HG03135 (cell line): ENCODE measurements around the gene NRXN2.

ENCODE experiments used
- ATAC-seq: cut with Tn5 transposase; IDR thresholded peaks from one replicate; pipeline ENCODE4 v1.9.1; 2021; ENCODE audit warnings: mild to moderate bottlenecking, moderate library complexity; ENCODE audit not compliant: unreplicated experiment

NRXN2 gene

GRCh38 chr11:64744544-64745188 is 21.7 kb upstream of the NRXN2 start:
- no peak for ATAC-seq

GRCh38 chr11:64743591-64744543 is 20.9 kb upstream of the NRXN2 start, which contains the start of gene RASGRP2:
Gene RASGRP2 (minus strand): TSS chr11:64744142. CDS start chr11:64742866, 1,276 bp downstream.
- ATAC-seq: no peak

DNA sequence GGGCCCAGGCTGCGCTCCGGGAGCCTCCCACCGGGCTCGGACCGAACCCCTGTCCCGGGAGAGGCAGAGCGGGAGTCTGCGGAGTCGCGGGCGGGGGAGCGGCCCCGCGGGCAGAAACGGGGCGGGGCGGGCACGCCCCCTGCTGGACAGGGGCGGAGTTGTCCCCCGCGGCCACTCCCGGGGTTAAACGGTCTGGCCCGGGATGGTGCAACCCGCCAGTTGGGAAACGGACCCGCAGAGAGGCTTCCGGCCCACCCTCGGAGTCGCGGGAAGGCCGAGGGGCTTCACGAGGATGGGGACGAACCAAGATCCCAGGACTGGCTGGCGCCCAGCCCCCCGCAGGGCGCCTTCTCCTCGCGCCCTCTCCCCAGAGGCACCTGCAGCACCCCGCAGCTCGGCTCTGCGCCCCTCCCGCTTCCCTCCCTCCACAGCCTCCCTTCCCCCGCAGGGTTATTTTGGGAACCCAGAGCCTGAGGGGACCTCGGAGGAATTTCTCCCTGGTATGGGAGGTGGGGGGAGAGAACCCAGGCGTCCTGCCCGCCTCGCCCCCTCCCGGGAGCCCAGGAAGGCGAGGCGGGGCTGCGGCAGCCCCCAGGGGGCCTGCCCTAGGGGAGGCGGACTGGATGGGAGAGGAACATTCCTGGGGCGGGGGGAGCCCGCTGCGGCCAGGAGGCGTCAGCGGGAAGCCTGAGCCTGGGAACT is 20.0 kb upstream of the NRXN2 start:
- no peak for ATAC-seq

DNA sequence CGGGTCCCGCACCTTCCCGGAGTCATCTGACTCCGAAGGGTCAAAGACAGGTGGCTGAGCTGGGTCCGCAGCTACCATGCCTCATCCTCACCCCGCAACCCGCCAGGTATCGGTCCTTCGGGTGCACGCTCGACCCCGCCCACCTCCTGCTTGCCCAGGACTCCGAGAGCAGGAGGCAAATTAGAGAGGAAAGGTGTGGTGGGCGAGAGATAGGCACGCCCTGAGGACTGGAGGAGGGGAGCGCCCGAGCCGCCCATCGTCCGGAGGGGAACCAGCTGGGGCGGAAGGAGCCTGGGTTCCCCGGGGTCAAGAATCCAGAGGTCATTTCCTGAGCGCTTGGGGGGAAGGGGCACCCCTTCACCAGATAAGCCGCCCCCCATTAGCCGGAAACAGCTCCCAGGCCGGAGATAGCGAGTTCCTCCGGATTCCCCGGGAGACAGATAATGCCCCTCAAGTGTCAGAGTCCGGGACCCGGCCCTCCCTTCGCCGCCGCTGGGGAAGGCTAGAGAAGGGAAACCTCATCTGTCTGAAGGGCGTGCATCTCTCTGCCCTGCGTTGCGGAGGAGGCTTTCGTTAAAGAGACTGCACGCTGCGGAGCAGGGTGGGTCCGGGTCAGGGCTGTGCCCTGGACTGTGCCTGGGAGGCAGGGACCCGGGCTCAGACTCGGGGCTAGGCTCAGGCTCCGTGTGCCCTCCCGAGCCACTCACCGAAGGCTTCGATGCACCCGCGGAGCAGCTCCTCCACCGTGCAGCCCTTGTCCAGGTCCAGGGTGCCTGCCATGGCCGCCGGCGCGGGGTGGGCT is 19.3 kb upstream of the NRXN2 start:
- ATAC-seq: no peak

GRCh38 chr11:64741375-64742086 is 18.5 kb upstream of the NRXN2 start:
- ATAC-seq: no peak

DNA sequence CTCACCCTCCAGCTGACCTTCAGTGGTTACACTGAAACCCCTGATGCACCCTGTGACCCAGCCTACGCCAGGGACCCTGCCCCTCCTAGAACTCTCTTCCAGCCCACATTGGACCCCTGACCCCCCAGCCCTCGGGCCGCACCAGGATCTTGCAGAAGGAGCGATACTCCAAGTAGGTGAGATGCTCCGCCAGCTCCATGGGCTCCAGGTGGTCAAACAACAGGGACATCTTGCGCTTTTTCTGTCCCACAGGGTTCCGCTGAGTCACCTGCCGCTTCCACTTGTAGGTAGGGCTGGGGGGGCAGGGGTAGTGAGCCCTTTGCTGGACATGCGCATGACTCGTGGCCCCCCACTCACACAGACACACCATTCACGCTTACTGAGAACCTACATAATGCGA is 16.9 kb upstream of the NRXN2 start:
- no peak for ATAC-seq

DNA sequence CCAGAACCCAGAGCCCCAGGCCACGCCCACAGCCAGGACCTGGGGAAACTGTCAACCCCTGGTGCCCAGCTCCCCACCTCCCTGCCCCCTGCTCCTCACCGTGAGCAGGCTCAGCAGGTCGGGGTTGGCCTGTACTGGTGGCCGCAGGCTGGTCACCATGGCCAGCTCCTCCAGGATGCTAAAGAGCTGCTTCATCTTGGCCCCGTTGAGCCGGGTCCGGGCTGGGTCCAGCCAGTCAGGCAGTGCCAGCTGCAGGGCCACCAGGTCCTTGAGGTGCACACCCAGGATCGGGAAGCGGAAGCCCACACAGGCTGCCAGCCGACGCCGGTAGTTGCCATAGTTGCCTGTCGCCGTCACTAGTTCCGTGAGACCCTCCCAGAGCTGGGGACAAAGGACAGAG is 13.7 kb upstream of the NRXN2 start:
- no peak for ATAC-seq

DNA sequence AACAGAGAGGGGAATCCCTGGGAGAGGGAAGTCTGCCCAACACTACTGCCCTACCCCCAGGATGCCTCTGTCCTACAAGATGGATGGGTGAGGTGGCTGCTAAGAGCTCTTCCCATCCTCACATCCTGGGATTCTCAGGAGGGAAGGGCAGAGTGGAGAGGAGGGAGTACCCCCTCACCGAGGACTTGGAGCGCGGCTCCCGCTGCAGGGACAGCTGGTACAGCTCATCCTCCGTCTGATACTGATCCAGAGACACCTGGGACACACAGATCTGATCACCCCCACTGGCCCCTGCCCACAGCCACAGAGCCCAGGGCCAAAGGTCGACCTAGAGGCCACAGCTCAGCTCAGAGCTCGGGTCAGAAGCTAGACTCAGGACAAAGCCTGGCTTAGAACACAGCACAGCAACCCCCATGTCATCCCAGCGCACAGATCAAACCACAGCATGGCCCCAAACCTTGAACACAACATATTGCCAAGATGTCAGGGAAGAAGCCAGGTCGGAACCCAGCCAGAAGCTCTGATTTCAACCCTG is 12.8 kb upstream of the NRXN2 start:
- ATAC-seq: no peak

DNA sequence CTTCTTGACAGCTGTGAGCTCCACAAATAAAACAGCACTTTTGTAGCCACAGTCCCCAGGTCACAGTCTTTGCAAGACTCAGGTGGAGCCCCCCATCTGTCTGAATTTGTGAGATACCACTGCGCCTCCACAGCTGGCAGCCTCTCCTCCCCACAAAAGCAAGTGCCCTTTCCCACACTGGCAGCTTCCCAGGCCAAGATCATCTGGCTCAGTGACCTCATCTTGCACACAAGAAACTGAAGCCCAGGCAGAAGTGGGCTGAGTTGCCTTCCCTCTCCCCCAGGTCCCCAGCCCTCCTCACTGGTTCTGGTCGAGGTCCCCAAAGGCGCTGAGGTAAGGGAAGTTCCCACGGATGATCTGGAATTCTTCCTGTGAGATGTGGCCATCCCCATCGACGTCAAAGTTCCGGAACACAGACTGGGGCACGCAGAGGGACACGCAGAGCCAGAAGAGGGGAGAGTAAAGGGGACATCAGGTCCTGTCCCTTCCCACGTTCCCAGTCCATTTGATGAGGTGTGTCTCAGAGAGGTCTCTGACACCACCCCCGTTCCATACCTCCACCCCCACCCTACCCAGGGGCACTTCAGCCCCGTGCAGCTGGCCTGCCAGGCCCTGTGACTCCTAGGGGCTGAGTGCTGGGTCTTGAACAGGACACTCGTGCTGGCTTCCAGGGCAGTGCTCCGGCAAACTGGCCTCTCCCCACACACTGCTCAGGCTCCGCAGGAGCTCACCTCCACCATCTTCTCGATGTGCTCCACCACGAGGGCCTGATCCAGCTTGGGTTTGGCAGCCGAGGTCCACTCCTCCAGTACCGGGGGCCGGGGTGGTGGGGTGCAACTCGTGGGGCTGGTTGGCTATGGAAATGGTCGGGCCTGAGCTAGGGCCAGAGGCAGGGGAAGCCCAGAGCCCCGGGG is 12.1 kb upstream of the NRXN2 start:
- no peak for ATAC-seq

- no peak for ATAC-seq
These were observed 8.6 kb upstream of the NRXN2 start for GRCh38 chr11:64731601-64732000.

DNA sequence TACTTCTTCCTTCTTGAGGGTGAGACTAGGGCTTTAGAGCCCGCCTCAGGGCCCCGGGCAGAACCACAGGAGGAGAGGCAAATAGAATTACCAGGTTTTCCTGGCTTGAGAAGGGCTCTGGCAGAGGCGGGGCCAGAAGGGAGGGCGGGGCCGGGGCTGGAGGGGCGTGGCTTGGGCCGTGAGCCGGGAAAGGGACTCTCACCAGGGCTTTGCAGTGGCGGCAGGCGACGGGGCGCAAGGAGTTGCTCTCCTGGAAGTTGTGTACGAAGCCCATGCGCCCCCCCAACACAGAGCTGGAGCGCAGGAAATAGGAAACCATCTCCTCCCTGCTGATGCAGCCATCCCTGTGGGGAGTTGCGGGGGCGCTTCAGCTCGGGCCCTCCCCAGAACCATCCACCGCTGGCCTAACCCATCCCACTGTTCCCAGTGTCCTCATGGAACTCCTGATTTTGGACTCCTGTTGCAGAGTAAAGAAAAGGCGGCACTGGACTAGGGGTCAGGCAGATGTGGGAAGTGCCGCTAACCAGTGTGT is 6.9 kb upstream of the NRXN2 start:
- no peak for ATAC-seq

DNA sequence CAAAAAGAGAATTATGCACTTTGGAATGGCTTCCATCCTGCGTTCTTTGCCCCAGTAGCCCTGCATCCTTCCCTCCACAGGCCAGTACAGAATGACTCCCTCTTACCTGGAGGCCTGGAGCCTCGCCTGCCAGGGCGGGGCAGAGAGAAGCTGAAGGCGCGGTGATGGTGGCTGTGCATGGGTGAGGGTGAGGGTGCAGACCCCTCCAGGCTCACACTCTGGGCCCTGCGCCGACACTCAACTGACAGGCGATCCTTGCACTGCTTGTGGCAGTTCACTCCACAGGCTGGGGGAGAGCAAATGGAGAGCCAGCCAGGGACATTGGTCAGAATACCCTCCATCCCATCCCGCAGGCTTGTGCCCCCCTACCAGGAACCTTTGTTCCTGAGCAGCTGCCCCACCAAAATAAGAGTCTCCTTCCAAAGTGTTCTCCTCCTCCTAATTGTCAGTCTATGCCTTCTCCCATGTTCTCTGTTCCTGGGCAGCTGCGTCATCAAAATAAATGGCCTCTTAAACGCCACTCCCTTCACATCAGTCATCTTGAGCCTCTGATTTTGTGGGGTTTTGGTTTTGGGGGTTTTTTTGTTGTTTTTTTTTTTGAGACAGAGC is 5.9 kb upstream of the NRXN2 start:
- ATAC-seq: no peak

- ATAC-seq: no peak
These were observed 4.0 kb upstream of the NRXN2 start for GRCh38 chr11:64726867-64727530.

- ATAC-seq: no peak
These were observed 3.2 kb upstream of the NRXN2 start for GRCh38 chr11:64726211-64726641.

DNA sequence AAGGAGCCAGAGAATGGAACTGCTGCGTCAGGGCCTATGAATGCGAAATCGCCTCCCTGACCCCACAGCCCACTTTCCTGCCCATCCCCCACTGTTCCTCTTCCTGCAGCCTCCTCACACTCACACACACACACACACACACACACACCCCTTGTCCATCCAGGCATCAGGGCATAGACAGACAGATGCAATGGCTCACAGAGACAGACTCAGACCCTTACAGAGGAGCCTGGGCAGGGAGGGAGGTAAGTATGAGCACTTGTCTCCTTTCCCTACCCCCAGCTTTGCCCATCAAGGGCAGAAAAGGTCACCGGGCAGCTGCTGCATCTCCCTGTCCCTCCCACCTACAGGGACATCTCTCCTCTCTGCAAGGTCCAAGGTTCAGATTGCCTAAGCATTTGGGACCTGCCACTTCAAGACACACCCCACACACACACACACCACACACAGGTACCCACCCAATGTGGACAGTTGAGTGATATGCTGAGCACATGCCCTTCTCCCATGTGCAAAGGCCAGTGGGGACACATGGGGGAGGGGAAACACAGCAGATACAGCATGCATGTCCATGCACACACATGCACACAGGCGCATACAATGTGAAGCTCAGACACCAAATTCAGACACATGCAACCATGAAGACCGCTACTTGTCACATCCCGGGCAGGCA is 2.0 kb upstream of the NRXN2 start:
- no peak for ATAC-seq

DNA sequence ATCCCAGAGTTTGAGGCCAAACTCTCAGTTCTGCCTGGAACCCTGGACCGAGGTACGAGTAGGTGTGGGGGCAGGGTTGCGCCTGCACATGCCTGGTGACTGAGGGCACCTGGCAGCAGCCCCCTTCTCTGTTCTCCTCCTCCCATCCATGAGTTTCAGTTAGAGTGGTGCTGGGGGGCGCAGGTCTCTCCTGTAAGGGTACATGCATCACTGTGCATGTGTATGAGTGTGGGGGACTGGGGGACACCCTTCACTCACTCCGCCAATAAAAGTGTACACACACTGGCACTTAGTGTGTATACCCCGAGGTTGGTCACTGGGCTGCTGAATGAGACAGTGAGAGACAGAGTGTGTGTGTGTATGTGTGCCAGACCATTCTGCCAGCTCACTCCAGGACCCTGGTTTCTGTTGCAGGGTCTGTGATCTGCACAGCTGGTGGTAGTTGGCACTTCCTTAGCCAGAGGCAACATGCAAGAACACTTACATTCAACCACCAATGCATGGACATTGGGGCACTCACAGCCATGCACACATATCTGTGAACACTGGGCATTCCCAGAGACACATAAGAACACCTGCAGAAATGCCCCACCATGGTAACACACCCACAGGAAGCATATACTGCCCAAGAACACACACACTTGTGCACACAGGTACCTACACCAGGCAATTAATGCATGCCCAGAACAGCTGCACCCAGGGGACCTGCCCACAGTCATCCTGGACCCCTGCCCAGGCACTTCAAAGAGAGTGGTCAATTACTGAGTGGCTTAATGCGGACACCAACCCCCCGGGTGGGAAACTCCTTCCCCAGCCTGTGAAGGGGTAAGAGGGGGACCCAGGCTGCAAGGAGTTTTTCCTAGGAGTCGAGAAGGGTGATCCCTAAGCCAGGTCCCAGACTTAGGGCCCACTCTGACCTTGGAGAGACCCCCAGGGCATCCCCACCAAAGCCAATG is 1.2 kb upstream of the NRXN2 start:
- ATAC-seq: no peak
